GM21360 (cell line): Measurements from ENCODE around the gene POM121C.
"Not testable (repeated sequence)": the region's sequence is repeated elsewhere in the genome, so short reads cannot be mapped to it uniquely, and the experiment has no call there.

Experiments
- ATAC-seq: cut with Tn5 transposase; IDR thresholded peaks from one replicate; pipeline ENCODE4 v1.9.1; 2021; ENCODE audit warnings: mild to moderate bottlenecking, moderate library complexity; ENCODE audit not compliant: unreplicated experiment

Gene POM121C

GRCh38 chr7:75439000-75439399 lies 47.1 kb downstream of the POM121C start:
- ATAC-seq = not testable (repeated sequence)

- not testable (repeated sequence) for ATAC-seq
These were observed 62.6 kb downstream of the POM121C start for GRCh38 chr7:75423481-75423880.

- not testable (repeated sequence) for ATAC-seq
These were observed 64.0 kb downstream of the POM121C start for GRCh38 chr7:75421798-75422710.

GRCh38 chr7:75420152-75420551 lies 65.9 kb downstream of the POM121C start:
- not testable (repeated sequence) for ATAC-seq

GRCh38 chr7:75419693-75420092 lies 66.4 kb downstream of the POM121C start:
- not testable (repeated sequence) for ATAC-seq

GRCh38 chr7:75419210-75419609 lies 66.9 kb downstream of the POM121C start:
- not testable (repeated sequence) for ATAC-seq

GRCh38 chr7:75418292-75418858 lies 67.7 kb downstream of the POM121C start:
- not testable (repeated sequence) for ATAC-seq

- ATAC-seq = not testable (repeated sequence)
These were observed 69.3 kb downstream of the POM121C start for GRCh38 chr7:75416787-75417186.

GRCh38 chr7:75415829-75416373 lies 70.2 kb downstream of the POM121C start:
- ATAC-seq = not testable (repeated sequence)

GRCh38 chr7:75415428-75415817 lies 70.7 kb downstream of the POM121C start:
- ATAC-seq = not testable (repeated sequence)

GRCh38 chr7:75414708-75415427 lies 71.2 kb downstream of the POM121C start:
- not testable (repeated sequence) for ATAC-seq

GRCh38 chr7:75414204-75414603 lies 71.9 kb downstream of the POM121C start:
- ATAC-seq = not testable (repeated sequence)

GRCh38 chr7:75410823-75411173 lies 75.3 kb downstream of the POM121C start:
- ATAC-seq = peak; percentile 1

GRCh38 chr7:75409880-75410822 lies 75.9 kb downstream of the POM121C start:
- peak; percentile 86 for ATAC-seq

- not testable (repeated sequence) for ATAC-seq
These were observed 81.4 kb downstream of the POM121C start for GRCh38 chr7:75404663-75405062.

GRCh38 chr7:75403455-75404443 lies 82.3 kb downstream of the POM121C start:
- ATAC-seq = not testable (repeated sequence)

GRCh38 chr7:75400575-75400974 lies 85.5 kb downstream of the POM121C start:
- ATAC-seq = not testable (repeated sequence)

GRCh38 chr7:75398771-75399700 lies 87.1 kb downstream of the POM121C start:
- not testable (repeated sequence) for ATAC-seq
